ENCODE results near the gene TIMMDC1. TPM values are rescaled to one million over a fixed set of nuclear protein-coding genes. Genes with fewer than 3 reads are reported as not detected.

The TIMMDC1 gene
- total and polyA plus RNA-seq, 2 of the 4 experiments (the other 2 are of a cell fraction) = 52.5 to 56.6 TPM

DNA sequence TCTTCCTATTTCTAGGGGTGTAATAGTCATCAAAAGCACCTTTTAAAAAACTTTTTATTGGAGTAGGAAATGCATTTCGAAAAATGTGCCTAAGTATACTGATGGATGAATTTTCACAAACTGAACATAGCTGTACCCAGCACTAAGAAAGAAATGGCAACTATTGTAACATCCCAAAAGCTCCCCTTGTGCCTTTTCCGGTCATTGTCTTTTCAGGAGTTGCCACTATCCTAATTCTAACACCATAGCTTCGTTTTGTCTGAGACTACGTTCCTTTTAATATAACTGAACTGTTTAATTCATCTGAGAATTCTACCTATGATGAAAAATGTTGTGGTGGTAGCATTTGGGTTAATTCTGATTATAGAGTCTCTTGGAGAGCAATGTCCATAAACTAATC is 1.9 kb downstream of the TIMMDC1 start:
- no TSS peak for BruUV-seq (replicated peaks)
- no peak for ATAC-seq (ENCODE audit: low read depth)
- WGBS, 2 experiments (ENCODE audit: extremely low coverage in 2 of 2, insufficient read length in 1 of 2) = 86% methylated on average over 1 of the region's 4 CpGs; no CpG with 5 or more reads in 1 of the 2 experiments
- Histone ChIP-seq H2BK5ac (ENCODE audit: low read depth, low read length, poor library complexity, severe bottlenecking) (no peak overlapping the region), H2BK20ac (ENCODE audit: low read depth, low read length) (no peak overlapping the region), H2AFZ (replicated peaks; ENCODE audit: low read length, poor library complexity) (no peak overlapping the region), H3K56ac (ENCODE audit: extremely low read depth, insufficient read depth, low read length) (no peak overlapping the region), H3K4ac (ENCODE audit: low read depth, low read length) (no peak overlapping the region), H3K9ac (ENCODE audit: low read depth, low read length) (peak overlapping the region; percentile 11; the same call in 1 of the 2 replicates), H4K5ac (ENCODE audit: low read depth, low read length) (no peak overlapping the region), H3K4me2 (ENCODE audit: low read depth, low read length) (peak overlapping the region; percentile 33), H3K23ac (ENCODE audit: low read depth, low read length) (no peak overlapping the region), H2BK120ac (ENCODE audit: low read depth, low read length) (no peak overlapping the region), H3K79me1 (ENCODE audit: low read depth in 1 of 2, low read length in 2 of 2) (peaks cover 18 to 44% of the 10 kb centered on the region in 2 experiments), H2AK9ac (replicated peaks; ENCODE audit: low read depth, low read length, poor library complexity) (no peak overlapping the region), H4K91ac (ENCODE audit: insufficient read depth, low read depth, low read length) (no peak overlapping the region), H2BK15ac (ENCODE audit: low read depth, low read length) (no peak overlapping the region), H3K9me1 (ENCODE audit: insufficient read depth, low read length) (no peaks in the 10 kb centered on the region), H3K4me3 (ENCODE audit: insufficient read depth, low read depth, low read length) (no peak overlapping the region), H3K9me3 (ENCODE audit: control insufficient read depth, insufficient read depth, low read length) (no peaks in the 10 kb centered on the region), H3K36me3 (ENCODE audit: control insufficient read depth, insufficient read depth, low read length) (peaks cover 10% of the 10 kb centered on the region), H3K18ac (ENCODE audit: low read depth, low read length) (no peak overlapping the region), H2AK5ac (ENCODE audit: low read depth, low read length) (no peak overlapping the region), H3K27me3 (ENCODE audit: control insufficient read depth, insufficient read depth, low read length) (no peaks in the 10 kb centered on the region), H3K4me1 (ENCODE audit: control insufficient read depth, insufficient read depth, low read length) (peaks cover 5% of the 10 kb centered on the region; the same call in 1 of the 2 replicates), H4K20me1 (ENCODE audit: insufficient read depth, low read length) (no peaks in the 10 kb centered on the region), H4K8ac (ENCODE audit: low read depth in 2 of 2, low read length in 2 of 2) (no peak overlapping the region), H3K27ac (ENCODE audit: insufficient read depth, low read length) (no peak overlapping the region), H3K14ac (replicated peaks; ENCODE audit: low read depth, low read length) (no peak overlapping the region)
- in situ Hi-C loops (cut with MboI; ENCODE audit: low sequenced_read_pairs) = loop anchor here (25.0 kb wide), 1 partner anchor 187 kb away; the partner anchor contains the start of gene COX17
- intact Hi-C loops (cut with micrococcal nuclease) = no loop called here
- CTCF ChIA-PET = no interaction called here
- dilution Hi-C loops (cut with HindIII; ENCODE audit: low sequenced_read_pairs, unreplicated experiment) = no loop called here
- no peak for DNase-seq
- no peak for TF ChIP-seq RAD21 (IDR thresholded peaks at IDR 0.05; ENCODE audit: low read length)
- TF ChIP-seq MXI1 (IDR thresholded peaks at IDR 0.05; ENCODE audit: borderline replicate concordance, low read depth, low read length) = no peak
- TF ChIP-seq, protein P1, sequence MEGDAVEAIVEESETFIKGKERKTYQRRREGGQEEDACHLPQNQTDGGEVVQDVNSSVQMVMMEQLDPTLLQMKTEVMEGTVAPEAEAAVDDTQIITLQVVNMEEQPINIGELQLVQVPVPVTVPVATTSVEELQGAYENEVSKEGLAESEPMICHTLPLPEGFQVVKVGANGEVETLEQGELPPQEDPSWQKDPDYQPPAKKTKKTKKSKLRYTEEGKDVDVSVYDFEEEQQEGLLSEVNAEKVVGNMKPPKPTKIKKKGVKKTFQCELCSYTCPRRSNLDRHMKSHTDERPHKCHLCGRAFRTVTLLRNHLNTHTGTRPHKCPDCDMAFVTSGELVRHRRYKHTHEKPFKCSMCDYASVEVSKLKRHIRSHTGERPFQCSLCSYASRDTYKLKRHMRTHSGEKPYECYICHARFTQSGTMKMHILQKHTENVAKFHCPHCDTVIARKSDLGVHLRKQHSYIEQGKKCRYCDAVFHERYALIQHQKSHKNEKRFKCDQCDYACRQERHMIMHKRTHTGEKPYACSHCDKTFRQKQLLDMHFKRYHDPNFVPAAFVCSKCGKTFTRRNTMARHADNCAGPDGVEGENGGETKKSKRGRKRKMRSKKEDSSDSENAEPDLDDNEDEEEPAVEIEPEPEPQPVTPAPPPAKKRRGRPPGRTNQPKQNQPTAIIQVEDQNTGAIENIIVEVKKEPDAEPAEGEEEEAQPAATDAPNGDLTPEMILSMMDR (conservative IDR thresholded peaks at IDR 0.05; ENCODE audit: low read depth, low read length) = no peak
- TF ChIP-seq BHLHE40 (IDR thresholded peaks at IDR 0.05; ENCODE audit: low read depth, low read length) = no peak
- POLR2A ChIA-PET (ENCODE audit: unreplicated experiment) = no interaction called here

Data from IMR-90 (cell line).